Endothelial cell of umbilical vein (primary cell): ENCODE measurements around the gene ME3. TPM values are rescaled to one million over a fixed set of nuclear protein-coding genes. Genes with fewer than 3 reads are reported as not detected.

Source experiments
- BruUV-seq: library from RNA; stranded (reverse); fragments of 400-500 nt; replicated peaks from 2 replicates; lab custom pipeline; 2021; lab: Mats Ljungman, UMichigan
- CTCF ChIA-PET: fragments of 300-600, 350-600 bp; sonication (Branson Sonifier 250); formaldehyde crosslinking; loops from one replicate; lab custom pipeline; 2021; ENCODE audit warnings: antibody characterized with exemption, inconsistent platforms; lab: Charles Lee
- POLR2A ChIA-PET: fragments of 300-600, 350-600 bp; sonication (Branson Sonifier 250); formaldehyde crosslinking; loops from one replicate; lab custom pipeline; 2021; ENCODE audit warnings: antibody characterized with exemption, inconsistent platforms; lab: Charles Lee
- DNase-seq: peaks from one replicate; pipeline ENCODE4 v3.0.0-alpha.2; 2011; ENCODE audit warnings: low read depth, low spot score
- FAIRE-seq: peaks from 2 replicates; lab custom pipeline; 2011; peaks lifted over from hg19 to GRCh38; lab: Jason Lieb, UNC
- H2AFZ ChIP-seq: 2 replicates; pipeline ENCODE4 v1.6.0; 2012; ENCODE audit warnings: low read depth, low read length, control low read depth, inconsistent platforms
- H3K27ac ChIP-seq: 2 replicates; pipeline ENCODE4 v1.5.1; 2011; ENCODE audit warnings: low read depth, mild to moderate bottlenecking, control low read depth, low read length, moderate library complexity; ENCODE audit not compliant: insufficient read depth
- H3K27me3 ChIP-seq, 2 experiments: 2 replicates each; pipeline versions ENCODE4 v1.6.0 to v1.6.1; 2011; ENCODE audit warnings: low read length in 2 of 2, mixed read lengths in 1 of 2; ENCODE audit not compliant: control insufficient read depth in 2 of 2, insufficient read depth in 2 of 2
- H3K36me3 ChIP-seq, 2 experiments: 2 replicates in 1 of 2; 3 replicates in 1 of 2; pipeline ENCODE4 v1.5.1; 2011; ENCODE audit warnings: low read length in 2 of 2, mild to moderate bottlenecking in 1 of 2, moderate library complexity in 1 of 2; ENCODE audit not compliant: control insufficient read depth in 2 of 2, insufficient read depth in 2 of 2; ENCODE audit errors: extremely low read depth in 1 of 2
- H3K4me1 ChIP-seq: 3 replicates; pipeline ENCODE4 v1.5.1; 2011; ENCODE audit warnings: mild to moderate bottlenecking, low read length; ENCODE audit not compliant: control insufficient read depth, insufficient read depth; ENCODE audit errors: extremely low read depth
- H3K4me2 ChIP-seq: 2 replicates; pipeline ENCODE4 v1.6.1; 2011; ENCODE audit warnings: low read length, control low read depth, mixed read lengths; ENCODE audit not compliant: insufficient read depth
- H3K4me3 ChIP-seq, 3 experiments: fragments of 200-600 bp in 1 of 3; sonication (generic), shearing (Covaris generic) in 1 of 3; replicated peaks in 1 of 3; 2 replicates each; pipeline ENCODE4 v1.5.1; 2011 to 2016; ENCODE audit warnings: control low read depth in 3 of 3, low read length in 3 of 3, mild to moderate bottlenecking in 2 of 3, inconsistent platforms in 1 of 3, low read depth in 1 of 3, moderate library complexity in 1 of 3; ENCODE audit not compliant: insufficient read depth in 1 of 3
- H3K79me2 ChIP-seq: 2 replicates; pipeline ENCODE4 v1.6.0; 2012; ENCODE audit warnings: low read length, inconsistent platforms; ENCODE audit not compliant: control insufficient read depth, insufficient read depth
- H3K9ac ChIP-seq: replicated peaks from 2 replicates; pipeline ENCODE3; 2011; ENCODE audit warnings: low read length, control low read depth; ENCODE audit not compliant: insufficient read depth; ENCODE audit errors: extremely low read depth
- H3K9me1 ChIP-seq: replicated peaks from 3 replicates; pipeline ENCODE4 v1.6.0; 2011; ENCODE audit warnings: mild to moderate bottlenecking, low read length; ENCODE audit not compliant: control insufficient read depth, insufficient read depth; ENCODE audit errors: extremely low read depth
- H3K9me3 ChIP-seq: replicated peaks from 2 replicates; pipeline ENCODE4 v1.5.1; 2012; ENCODE audit warnings: low read length, inconsistent platforms; ENCODE audit not compliant: control insufficient read depth, insufficient read depth
- H4K20me1 ChIP-seq: replicated peaks from 2 replicates; pipeline ENCODE3; 2011; ENCODE audit warnings: mild to moderate bottlenecking, low read length; ENCODE audit not compliant: control insufficient read depth, insufficient read depth; ENCODE audit errors: extremely low read depth
- CTCF ChIP-seq, 2 donors: IDR thresholded peaks; 1 replicate in 1 of 2; 2 replicates in 1 of 2; pipeline ENCODE4 v1.5.1; 2011; ENCODE audit warnings: low read length in 2 of 2, mild to moderate bottlenecking in 2 of 2, moderate library complexity in 2 of 2, control low read depth in 1 of 2, inconsistent platforms in 1 of 2, low read depth in 1 of 2; ENCODE audit not compliant: insufficient read depth in 1 of 2; ENCODE audit errors: extremely low read depth in 1 of 2
- EZH2 ChIP-seq: IDR thresholded peaks from 2 replicates; pipeline ENCODE4 v1.6.1; 2012; ENCODE audit warnings: borderline replicate concordance, low read depth, mild to moderate bottlenecking, moderate library complexity, low read length, inconsistent platforms; ENCODE audit not compliant: severe bottlenecking
- FOS ChIP-seq: IDR thresholded peaks from 2 replicates; pipeline ENCODE4 v1.6.1; 2011; ENCODE audit warnings: mild to moderate bottlenecking, low read length, moderate library complexity, borderline replicate concordance; ENCODE audit not compliant: insufficient read depth
- GATA2 ChIP-seq: IDR thresholded peaks from 2 replicates; pipeline ENCODE4 v1.7.0; 2011; ENCODE audit warnings: low read depth, mild to moderate bottlenecking, moderate library complexity, mixed read lengths, low read length; ENCODE audit not compliant: insufficient read length, insufficient read depth
- JUN ChIP-seq: IDR thresholded peaks from 2 replicates; pipeline ENCODE4 v1.6.1; 2011; ENCODE audit warnings: borderline replicate concordance, low read depth; ENCODE audit not compliant: insufficient read length, insufficient read depth
- MAX ChIP-seq: IDR thresholded peaks from 2 replicates; pipeline ENCODE4 v1.6.1; 2011; ENCODE audit not compliant: insufficient read depth, insufficient read length
- MYC ChIP-seq: IDR thresholded peaks from one replicate; pipeline ENCODE4 v1.6.1; 2011; ENCODE audit warnings: mild to moderate bottlenecking, low read depth, low read length
- POLR2A ChIP-seq: IDR thresholded peaks from 2 replicates; pipeline ENCODE4 v1.6.1; 2012; ENCODE audit warnings: low read depth, mild to moderate bottlenecking, control low read depth, low read length
- POLR2AphosphoS5 ChIP-seq: IDR thresholded peaks from 2 replicates; pipeline ENCODE4 v1.6.1; 2012; ENCODE audit warnings: low read depth, mild to moderate bottlenecking, control low read depth, low read length, moderate library complexity; ENCODE audit not compliant: insufficient read depth
- dilution Hi-C: fragments of 300-500 bp; cut with MboI; formaldehyde crosslinking; loops from one replicate; pipeline ENCODE4 v1.15.0; 2019; ENCODE audit warnings: low sequenced_read_pairs; ENCODE audit not compliant: extremely low pct_ligation_motif_present
- intact Hi-C: fragments of 100-400 bp; cut with micrococcal nuclease; formaldehyde crosslinking; loops from one replicate; pipeline ENCODE4 v1.10.0; 2022
- polyA plus RNA-seq, 4 experiments: library from polyadenylated mRNA; depleted of rRNA in 3 of 4; stranded (reverse) in 3 of 4; unstranded in 1 of 4; fragments of >200 nt; gene quantifications; 2 replicates each; pipeline versions ENCODE4 v1.2.1 to v1.2.3, GENCODE V29; 2011 to 2012; ENCODE audit warnings: missing spikeins in 1 of 4
- total RNA-seq: library from RNA; stranded (reverse); gene quantifications from 2 replicates; pipeline ENCODE4 v1.2.3, GENCODE V29; 2021

The ME3 gene
- total and polyA plus RNA-seq, 2 donors (not counting 3 experiments of a cell fraction or from before 2014, with no cell fraction given) = 26.9 to 30.4 TPM

GRCh38 chr11:86587264-86588193 lies 84.9 kb downstream of the ME3 start:
- no peak for TF ChIP-seq POLR2A
- no peak for TF ChIP-seq POLR2AphosphoS5
- TF ChIP-seq GATA2 = no peak
- TF ChIP-seq EZH2 = no peak
- TF ChIP-seq CTCF (IDR thresholded peaks at IDR 0.05; ENCODE audit: extremely low read depth in 1 of 2, insufficient read depth in 1 of 2, low read depth in 1 of 2, low read length in 2 of 2) = no peak
- TF ChIP-seq FOS = no peak
- no peak for TF ChIP-seq JUN
- no peak for TF ChIP-seq MYC
- TF ChIP-seq MAX = no peak
- Histone ChIP-seq H3K9ac (no peak overlapping the region), H3K79me2 (no peaks in the 10 kb centered on the region), H4K20me1 (no peaks in the 10 kb centered on the region), H3K9me3 (no peaks in the 10 kb centered on the region), H3K4me2 (no peak overlapping the region), H3K4me1 (peaks cover 32% of the 10 kb centered on the region), H3K27me3 (no peaks in the 10 kb centered on the region), H2AFZ (no peak overlapping the region), H3K27ac (peak overlapping the region; percentile 20), H3K4me3 (no peak overlapping the region), H3K9me1 (no peaks in the 10 kb centered on the region), H3K36me3 (no peaks in the 10 kb centered on the region)
- dilution Hi-C loops (loop anchor here (25.0 kb wide), 1 partner anchor 100 kb away; no protein-coding TSS in a partner anchor), intact Hi-C loops (loop anchor here (1.0 kb wide), 1 partner anchor 9 kb away; no protein-coding TSS in a partner anchor)
- ChIA-PET CTCF (interaction anchor here (1.0 to 3.3 kb wide), 4 partner anchors 21 to 63 kb away, joined by 3 to 17 read pairs (median 4); no protein-coding TSS in a partner anchor), POLR2A (no interaction called here)
- BruUV-seq = no TSS peak
- DNase-seq (peak; percentile 77), FAIRE-seq (no peak)
